HUDEP-2 (cell line): Measurements from ENCODE around the gene RNF217.
"Not testable (repeated sequence)": the region's sequence is repeated elsewhere in the genome, so short reads cannot be mapped to it uniquely, and the experiment has no call there.

ENCODE experiments used
- DNase-seq, 76 experiments: peaks; one replicate each; lab custom pipeline; 2025; ENCODE audit not compliant: unreplicated experiment in 76 of 76; lab: John Stamatoyannopoulos, UW

The RNF217 gene

GRCh38 chr6:125050663-125051318 is 88.6 kb downstream of the RNF217 start:
- no peak for DNase-seq

GRCh38 chr6:125053809-125054208 is 91.6 kb downstream of the RNF217 start:
- no peak for DNase-seq

GRCh38 chr6:125054331-125054730 is 92.1 kb downstream of the RNF217 start:
- DNase-seq: no peak

GRCh38 chr6:125057392-125058246 is 95.4 kb downstream of the RNF217 start:
- no peak for DNase-seq

GRCh38 chr6:125058546-125058945 is 96.3 kb downstream of the RNF217 start:
- no peak for DNase-seq

GRCh38 chr6:125063307-125063706 is 101.1 kb downstream of the RNF217 start:
- no peak for DNase-seq

GRCh38 chr6:125066140-125066539 is 103.9 kb downstream of the RNF217 start:
- DNase-seq: no peak

- no peak for DNase-seq
Measured at GRCh38 chr6:125066964-125067363, 104.7 kb downstream of the RNF217 start.

- DNase-seq: no peak
Measured at GRCh38 chr6:125067552-125067951, 105.3 kb downstream of the RNF217 start.

GRCh38 chr6:125073071-125073470 is 110.8 kb downstream of the RNF217 start:
- no peak for DNase-seq

- no peak for DNase-seq
Measured at GRCh38 chr6:125074120-125074519, 111.9 kb downstream of the RNF217 start.

GRCh38 chr6:125075073-125075472 is 112.8 kb downstream of the RNF217 start:
- not testable (repeated sequence) for DNase-seq

GRCh38 chr6:125075741-125076481 is 113.7 kb downstream of the RNF217 start:
- DNase-seq: no peak

GRCh38 chr6:125076482-125076742 is 114.2 kb downstream of the RNF217 start:
- DNase-seq: no peak

- DNase-seq: no peak
Measured at GRCh38 chr6:125077453-125077852, 115.2 kb downstream of the RNF217 start.

GRCh38 chr6:125078602-125079321 is 116.5 kb downstream of the RNF217 start:
- DNase-seq: peak in 1 of 76 experiments; percentile 14

GRCh38 chr6:125082908-125083683 is 120.9 kb downstream of the RNF217 start:
- DNase-seq: peak in 60 of 76 experiments; percentile 11 to 88 (median 49)

- DNase-seq: peak in 1 of 76 experiments; percentile 39
Measured at GRCh38 chr6:125083684-125083990, 121.4 kb downstream of the RNF217 start.

GRCh38 chr6:125086716-125087115 is 124.5 kb downstream of the RNF217 start:
- peak in 1 of 76 experiments; percentile 32 for DNase-seq

GRCh38 chr6:125088963-125089362 is 126.7 kb downstream of the RNF217 start:
- no peak for DNase-seq
